Lower lobe of right lung (tissue), 2 donors: ENCODE measurements around the gene ROBO1. TPM values are rescaled to one million over a fixed set of nuclear protein-coding genes. Genes with fewer than 3 reads are reported as not detected.

ENCODE experiments used
- ATAC-seq, 2 donors: fragments of 200-7000 bp; cut with Tn5 transposase; one replicate each; pipeline ENCODE4 v1.9.1; 2020 to 2022; ENCODE audit warnings: mild to moderate bottlenecking in 2 of 2, moderate library complexity in 2 of 2
- DNase-seq: peaks from one replicate; pipeline ENCODE4 v3.0.0-alpha.2; 2020
- H3K27ac ChIP-seq: fragments of 200-600 bp; one replicate; pipeline ENCODE4 v1.8.0; 2022
- H3K27me3 ChIP-seq: fragments of 200-600 bp; one replicate; pipeline ENCODE4 v1.8.0; 2022; ENCODE audit warnings: low read depth
- H3K36me3 ChIP-seq: fragments of 200-600 bp; one replicate; pipeline ENCODE4 v1.8.0; 2022; ENCODE audit warnings: mild to moderate bottlenecking
- H3K4me1 ChIP-seq: fragments of 200-600 bp; one replicate; pipeline ENCODE4 v1.8.0; 2022
- H3K4me3 ChIP-seq: fragments of 200-600 bp; one replicate; pipeline ENCODE4 v1.8.0; 2022; ENCODE audit warnings: mild to moderate bottlenecking
- H3K9me3 ChIP-seq: fragments of 200-600 bp; one replicate; pipeline ENCODE4 v1.8.0; 2022
- intact Hi-C: fragments of 100-400 bp; cut with DNase I; formaldehyde crosslinking; loops from one replicate; pipeline ENCODE4 v1.11.0; 2022
- total RNA-seq: library from RNA; stranded (reverse); fragmentation: NEBNext Ultra II Directional; extraction: Animal tissue kit (Norgen Biotek cat#: 25700); gene quantifications from one replicate; pipeline ENCODE4 v1.2.1, GENCODE V29; 2021
- TF ChIP-seq, protein P1 (sequence below): fragments of 200-600 bp; IDR thresholded peaks from one replicate; pipeline ENCODE4 v1.8.0; 2022; ENCODE audit warnings: antibody characterized with exemption, mild to moderate bottlenecking
- donor health status: DM: no; HTN: yes; CAD: no; lungs with severe emphysema.

Gene ROBO1
- total RNA-seq, 1 donor from 2014 or later = 14.8 TPM

DNA sequence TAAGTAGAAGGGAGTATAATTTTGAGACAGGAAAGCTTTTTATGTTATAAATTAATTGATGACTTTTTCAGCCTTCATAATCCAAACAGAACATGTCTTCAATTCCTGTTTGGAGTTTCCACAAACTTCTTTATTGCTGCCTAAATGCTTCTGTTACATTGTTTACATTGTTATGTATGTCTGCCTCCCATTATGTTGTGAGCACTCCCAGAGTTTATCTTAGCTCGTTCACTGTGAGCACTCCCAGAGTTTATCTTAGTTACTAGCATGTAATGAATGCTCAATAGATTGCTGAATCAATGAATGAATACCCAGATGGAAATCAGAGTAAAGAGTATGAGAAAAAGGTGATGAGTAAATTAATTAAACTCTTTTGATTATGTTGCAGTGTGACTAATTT, 1178.0 kb downstream of the ROBO1 start:
- TF ChIP-seq, protein P1, sequence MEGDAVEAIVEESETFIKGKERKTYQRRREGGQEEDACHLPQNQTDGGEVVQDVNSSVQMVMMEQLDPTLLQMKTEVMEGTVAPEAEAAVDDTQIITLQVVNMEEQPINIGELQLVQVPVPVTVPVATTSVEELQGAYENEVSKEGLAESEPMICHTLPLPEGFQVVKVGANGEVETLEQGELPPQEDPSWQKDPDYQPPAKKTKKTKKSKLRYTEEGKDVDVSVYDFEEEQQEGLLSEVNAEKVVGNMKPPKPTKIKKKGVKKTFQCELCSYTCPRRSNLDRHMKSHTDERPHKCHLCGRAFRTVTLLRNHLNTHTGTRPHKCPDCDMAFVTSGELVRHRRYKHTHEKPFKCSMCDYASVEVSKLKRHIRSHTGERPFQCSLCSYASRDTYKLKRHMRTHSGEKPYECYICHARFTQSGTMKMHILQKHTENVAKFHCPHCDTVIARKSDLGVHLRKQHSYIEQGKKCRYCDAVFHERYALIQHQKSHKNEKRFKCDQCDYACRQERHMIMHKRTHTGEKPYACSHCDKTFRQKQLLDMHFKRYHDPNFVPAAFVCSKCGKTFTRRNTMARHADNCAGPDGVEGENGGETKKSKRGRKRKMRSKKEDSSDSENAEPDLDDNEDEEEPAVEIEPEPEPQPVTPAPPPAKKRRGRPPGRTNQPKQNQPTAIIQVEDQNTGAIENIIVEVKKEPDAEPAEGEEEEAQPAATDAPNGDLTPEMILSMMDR = no peak
- Histone ChIP-seq H3K4me1 (no peaks in the 10 kb centered on the region), H3K4me3 (no peak overlapping the region), H3K27me3 (no peaks in the 10 kb centered on the region), H3K27ac (no peak overlapping the region), H3K36me3 (no peaks in the 10 kb centered on the region), H3K9me3 (no peaks in the 10 kb centered on the region)
- no peak for ATAC-seq
- no peak for DNase-seq
- intact Hi-C loops = no loop called here

DNA sequence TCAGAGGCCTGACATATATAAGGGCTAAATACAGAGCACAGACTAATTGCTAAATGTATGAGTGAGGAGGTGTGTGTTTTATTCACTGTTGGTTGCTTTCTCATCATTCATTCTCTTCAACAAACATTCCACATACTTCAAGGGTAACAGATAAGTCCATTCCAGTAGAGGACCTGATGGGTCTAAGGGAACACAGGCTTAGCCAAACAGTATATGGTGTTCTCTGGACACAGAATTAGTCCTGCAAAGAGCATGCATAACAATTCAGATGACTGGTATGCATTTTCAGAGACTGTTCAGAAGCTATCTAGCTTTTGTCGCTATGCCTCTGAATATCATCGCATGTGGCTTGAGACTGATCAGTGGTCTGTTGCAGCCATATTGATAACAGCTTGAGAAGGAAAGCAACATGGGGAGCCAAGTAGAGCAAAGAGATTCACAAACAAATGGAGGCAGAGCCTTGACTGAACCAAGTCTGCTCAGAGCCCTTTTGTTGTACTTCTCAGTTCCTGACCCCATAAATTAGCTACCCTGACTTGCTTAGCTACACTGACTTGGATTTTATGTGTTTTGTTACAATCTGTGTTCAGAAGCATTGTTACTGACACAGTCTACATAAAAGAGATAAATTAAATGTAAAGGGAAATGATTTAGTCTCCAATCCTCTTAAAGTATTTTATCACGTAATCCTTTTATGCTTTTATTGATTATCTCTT, 1178.7 kb downstream of the ROBO1 start:
- DNase-seq = no peak
- TF ChIP-seq, protein P1 = no peak
- no peaks in the 10 kb centered on the region for H3K4me1 ChIP-seq
- no peaks in the 10 kb centered on the region for H3K36me3 ChIP-seq
- H3K9me3 ChIP-seq = no peaks in the 10 kb centered on the region
- no peak for ATAC-seq
- H3K27me3 ChIP-seq = no peaks in the 10 kb centered on the region
- intact Hi-C loops = no loop called here
- no peak overlapping the region for H3K27ac ChIP-seq
- no peak overlapping the region for H3K4me3 ChIP-seq

DNA sequence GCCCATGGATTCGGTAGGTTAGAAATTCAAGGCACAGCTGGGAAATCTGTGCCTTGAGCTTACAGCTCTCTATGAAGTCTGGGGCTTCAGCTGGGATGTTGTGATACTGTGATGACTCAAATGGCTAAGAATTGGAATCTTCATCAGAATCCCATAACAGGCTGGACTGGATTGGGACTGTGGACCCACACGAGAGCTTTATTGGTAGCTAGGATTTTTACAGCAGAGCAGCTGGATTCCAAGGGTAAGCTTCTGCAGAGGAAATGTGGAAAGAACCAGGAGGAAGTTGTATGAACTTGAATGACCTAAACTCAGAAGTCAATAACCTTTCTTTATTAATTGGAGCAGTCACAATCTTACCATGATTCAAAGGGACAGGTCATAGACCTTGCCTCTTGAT, 1187.1 kb downstream of the ROBO1 start:
- Histone ChIP-seq H3K36me3 (no peaks in the 10 kb centered on the region), H3K4me1 (no peaks in the 10 kb centered on the region), H3K9me3 (no peaks in the 10 kb centered on the region), H3K27me3 (no peaks in the 10 kb centered on the region), H3K27ac (no peak overlapping the region), H3K4me3 (no peak overlapping the region)
- intact Hi-C loops = no loop called here
- ATAC-seq (no peak), DNase-seq (no peak)
- TF ChIP-seq, protein P1 = no peak

DNA sequence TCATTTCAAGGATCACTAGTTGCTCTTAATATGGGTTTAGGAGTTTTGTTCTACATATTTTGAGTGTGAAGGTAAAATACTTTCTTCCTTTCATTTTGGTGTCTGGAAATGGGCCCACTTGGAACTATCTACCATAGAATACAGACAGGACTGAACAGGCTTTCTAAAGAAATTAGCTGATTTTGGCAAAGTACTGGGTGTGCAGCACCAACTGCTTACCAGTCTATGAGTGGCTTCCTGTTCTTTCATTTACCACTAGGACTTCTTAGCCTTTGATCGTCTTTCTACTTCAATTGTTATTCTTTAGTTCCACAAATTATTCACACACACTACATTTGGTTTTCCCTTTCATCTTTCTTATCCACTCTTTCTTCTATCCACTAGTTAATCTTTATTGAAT, 1196.3 kb downstream of the ROBO1 start:
- Histone ChIP-seq H3K27me3 (no peaks in the 10 kb centered on the region), H3K36me3 (no peaks in the 10 kb centered on the region), H3K4me3 (no peak overlapping the region), H3K4me1 (no peaks in the 10 kb centered on the region), H3K9me3 (no peaks in the 10 kb centered on the region), H3K27ac (no peak overlapping the region)
- intact Hi-C loops = no loop called here
- DNase-seq (no peak), ATAC-seq (no peak)
- TF ChIP-seq, protein P1 = no peak

DNA sequence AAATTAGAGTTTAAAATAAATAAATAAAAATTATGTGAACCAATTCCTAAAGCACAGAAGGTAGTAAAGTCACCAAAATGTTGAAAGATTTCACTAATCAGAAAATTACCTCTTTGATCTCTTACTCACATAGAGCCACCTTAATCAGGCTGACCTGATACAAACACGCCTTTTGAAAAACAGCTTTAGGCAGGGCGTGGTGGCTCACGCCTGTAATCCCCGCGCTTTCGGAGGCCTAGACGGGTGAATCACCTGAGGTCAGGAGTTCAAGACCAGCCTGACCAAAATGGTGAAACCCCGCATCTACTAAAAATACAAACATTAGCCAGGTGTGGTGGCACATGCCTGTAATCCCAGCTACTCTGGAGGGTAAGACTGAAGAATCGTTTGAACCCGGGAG, 1197.3 kb downstream of the ROBO1 start:
- DNase-seq (no peak), ATAC-seq (no peak)
- H3K4me1 ChIP-seq = no peaks in the 10 kb centered on the region
- no peaks in the 10 kb centered on the region for H3K9me3 ChIP-seq
- intact Hi-C loops = no loop called here
- no peak overlapping the region for H3K4me3 ChIP-seq
- no peaks in the 10 kb centered on the region for H3K27me3 ChIP-seq
- H3K36me3 ChIP-seq = no peaks in the 10 kb centered on the region
- H3K27ac ChIP-seq = no peak overlapping the region
- TF ChIP-seq, protein P1 = no peak
